ENCODE results near the gene GPR3.
"Not testable (repeated sequence)": the region's sequence is repeated elsewhere in the genome, so short reads cannot be mapped to it uniquely, and the experiment has no call there.

The GPR3 gene

DNA sequence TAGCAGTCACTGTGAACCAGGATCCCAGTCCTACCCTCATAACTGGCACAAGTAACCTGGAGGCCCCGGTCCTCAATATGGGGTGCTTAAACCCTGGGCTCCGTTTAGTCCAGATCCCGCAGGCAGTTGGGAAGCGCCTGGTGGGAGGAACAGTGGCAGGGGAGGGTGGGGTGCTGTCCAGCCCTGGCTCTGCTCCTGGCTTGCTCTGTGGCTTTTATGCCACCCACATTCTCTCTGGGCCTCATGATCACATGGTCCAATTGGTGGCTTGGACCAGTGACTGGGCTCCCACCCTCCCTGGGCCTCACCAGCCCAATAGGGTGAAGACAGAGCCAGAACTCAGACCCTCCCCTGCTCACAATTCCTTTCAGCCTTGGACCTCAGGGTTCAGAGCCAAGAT is 12.2 kb upstream of the GPR3 start:
- DNase-seq, result no peak

DNA sequence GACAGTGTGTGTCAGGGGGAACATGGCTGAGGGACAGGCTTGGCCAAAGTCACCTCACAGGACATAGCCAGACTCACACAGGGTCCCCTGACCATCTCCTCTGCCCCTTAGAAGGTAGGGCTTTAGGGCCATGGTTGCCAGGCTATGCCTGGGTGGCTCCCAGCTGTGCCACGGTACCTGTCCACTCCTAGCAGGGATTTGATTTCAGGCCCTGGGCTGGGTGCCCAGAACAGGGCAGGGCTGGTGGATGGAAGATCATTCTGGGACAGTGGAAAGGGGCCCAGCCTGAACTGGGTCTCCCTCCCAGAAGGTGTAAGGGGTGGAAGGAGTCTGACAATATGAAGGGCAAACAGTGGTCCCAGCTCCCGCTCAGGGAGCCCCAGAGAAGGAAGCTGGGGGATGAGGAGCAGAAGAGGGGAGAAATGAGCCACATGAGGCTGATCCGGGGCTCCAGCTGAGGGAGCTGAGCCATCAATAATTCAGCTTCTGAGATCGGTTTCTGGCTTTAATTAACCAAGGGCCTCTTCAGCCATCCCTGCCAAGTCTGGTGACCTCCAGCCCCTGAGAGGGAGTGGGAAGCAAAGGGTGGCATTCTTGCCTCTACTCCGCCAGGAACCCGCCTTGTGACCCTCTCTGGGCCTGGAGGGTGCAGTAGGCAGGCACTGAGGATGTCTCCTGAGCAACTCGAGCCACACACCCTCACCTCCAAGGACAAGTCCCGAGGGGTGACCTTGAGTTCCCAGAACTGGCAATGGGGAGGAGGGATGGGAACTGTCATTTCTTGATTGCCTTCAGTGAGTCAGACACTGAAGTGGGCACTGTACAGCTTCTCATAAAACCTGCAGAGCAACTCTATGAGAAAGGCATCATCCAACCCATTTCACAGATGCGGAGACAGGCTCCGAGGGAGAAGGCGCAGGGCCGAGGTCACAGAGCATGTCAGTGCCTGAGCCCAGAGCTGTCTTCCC is 11.4 kb upstream of the GPR3 start:
- no peak for DNase-seq

- DNase-seq, result no peak
These were observed 10.3 kb upstream of the GPR3 start for GRCh38 chr1:27381969-27382762.

GRCh38 chr1:27383039-27383605 is 9.3 kb upstream of the GPR3 start, which contains the start of gene CD164L2:
Gene CD164L2 (minus strand): TSS chr1:27383333. CDS start chr1:27383239, 94 bp downstream.
- peak; percentile 53 for DNase-seq

GRCh38 chr1:27383661-27384060 is 8.8 kb upstream of the GPR3 start:
- no peak for DNase-seq

DNA sequence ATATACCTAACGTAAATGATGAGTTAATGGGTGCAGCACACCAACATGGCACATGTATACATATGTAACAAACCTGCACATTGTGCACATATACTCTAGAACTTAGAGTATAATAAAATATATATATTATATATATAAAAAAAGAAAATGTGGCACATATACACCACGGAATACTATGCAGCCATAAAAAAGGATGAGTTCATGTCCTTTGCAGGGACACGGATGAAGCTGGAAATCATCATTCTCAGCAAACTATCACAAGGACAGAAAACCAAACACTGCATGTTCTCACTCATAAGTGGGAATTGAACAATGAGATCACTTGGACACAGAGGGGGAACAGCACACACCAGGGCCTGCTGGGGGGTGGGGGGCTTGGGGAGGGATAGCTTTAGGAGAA is 7.6 kb upstream of the GPR3 start:
- not testable (repeated sequence) for DNase-seq

DNA sequence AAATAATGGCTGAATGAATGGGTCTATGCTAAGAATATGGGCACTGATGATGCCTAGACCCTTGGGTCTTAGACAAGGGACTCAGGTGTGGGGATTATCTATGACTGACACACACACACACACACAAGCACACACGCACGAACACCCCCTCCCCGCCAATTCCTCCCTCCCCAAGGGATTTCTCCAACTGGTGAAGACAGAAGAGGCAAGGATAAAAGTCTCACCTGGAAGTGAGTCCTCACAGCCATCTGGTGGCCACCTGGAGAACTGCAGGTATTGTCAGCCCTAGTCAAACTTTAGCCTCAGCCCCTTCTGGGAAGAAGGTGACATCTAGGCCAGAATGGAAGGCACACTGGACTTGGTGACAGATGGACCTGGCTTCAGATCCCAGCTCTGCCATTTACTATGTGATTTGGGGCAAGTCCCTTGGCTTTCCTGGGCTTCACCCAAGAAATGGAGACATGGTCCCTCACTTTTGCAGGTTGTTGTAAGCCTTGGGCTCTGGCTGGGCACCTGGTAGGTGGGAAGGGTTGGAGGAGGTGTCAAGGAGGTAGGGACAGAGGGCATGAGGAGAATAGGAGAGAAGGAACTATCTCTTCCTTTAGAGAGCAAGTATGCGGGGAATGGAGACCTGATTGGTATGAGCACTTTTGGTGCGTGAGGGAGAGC is 4.0 kb upstream of the GPR3 start:
- peak; percentile 78 for DNase-seq

- no peak for DNase-seq
These were observed 819 bp upstream of the GPR3 start for GRCh38 chr1:27391511-27392095.

GRCh38 chr1:27392778-27393635 is 585 bp downstream of the GPR3 start:
- DNase-seq, result no peak

DNA sequence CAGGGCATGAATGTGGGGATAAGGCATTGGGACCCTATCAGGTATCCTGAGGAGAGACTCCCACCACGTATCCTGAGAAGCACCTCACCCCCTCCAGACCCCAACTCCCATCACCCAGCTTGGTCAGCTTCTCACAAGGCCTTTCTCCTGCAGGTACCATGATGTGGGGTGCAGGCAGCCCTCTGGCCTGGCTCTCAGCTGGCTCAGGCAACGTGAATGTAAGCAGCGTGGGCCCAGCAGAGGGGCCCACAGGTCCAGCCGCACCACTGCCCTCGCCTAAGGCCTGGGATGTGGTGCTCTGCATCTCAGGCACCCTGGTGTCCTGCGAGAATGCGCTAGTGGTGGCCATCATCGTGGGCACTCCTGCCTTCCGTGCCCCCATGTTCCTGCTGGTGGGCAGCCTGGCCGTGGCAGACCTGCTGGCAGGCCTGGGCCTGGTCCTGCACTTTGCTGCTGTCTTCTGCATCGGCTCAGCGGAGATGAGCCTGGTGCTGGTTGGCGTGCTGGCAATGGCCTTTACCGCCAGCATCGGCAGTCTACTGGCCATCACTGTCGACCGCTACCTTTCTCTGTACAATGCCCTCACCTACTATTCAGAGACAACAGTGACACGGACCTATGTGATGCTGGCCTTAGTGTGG is 1.3 kb downstream of the GPR3 start:
- DNase-seq, result no peak

- no peak for DNase-seq
These were observed 1.8 kb downstream of the GPR3 start for GRCh38 chr1:27394282-27394658.

- DNase-seq, result no peak
These were observed 2.5 kb downstream of the GPR3 start for GRCh38 chr1:27394925-27395324.

GRCh38 chr1:27395441-27396195 is 3.2 kb downstream of the GPR3 start:
- peak; percentile 83 for DNase-seq

DNA sequence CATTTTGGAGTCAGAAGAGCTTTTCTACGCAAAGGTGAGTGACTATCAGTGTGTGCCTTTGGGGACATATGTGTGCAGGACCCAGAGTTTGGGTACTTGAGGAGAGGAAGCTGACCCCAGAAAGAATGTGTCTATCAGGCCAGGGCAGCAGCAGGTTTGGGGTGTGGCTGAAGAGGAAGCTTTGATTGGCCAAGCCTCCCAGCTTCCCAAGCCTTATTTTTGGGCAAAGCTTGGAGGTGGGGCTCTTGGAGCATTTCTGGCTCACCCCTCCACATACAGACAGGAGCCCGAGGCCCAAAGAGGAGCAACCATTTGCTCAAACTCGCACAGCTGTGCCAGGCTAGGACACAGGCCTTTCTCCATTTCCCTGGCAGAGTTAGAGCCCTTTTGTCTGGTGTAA is 4.7 kb downstream of the GPR3 start:
- DNase-seq, result no peak

GRCh38 chr1:27397749-27398148 is 5.3 kb downstream of the GPR3 start:
- DNase-seq, result no peak

DNA sequence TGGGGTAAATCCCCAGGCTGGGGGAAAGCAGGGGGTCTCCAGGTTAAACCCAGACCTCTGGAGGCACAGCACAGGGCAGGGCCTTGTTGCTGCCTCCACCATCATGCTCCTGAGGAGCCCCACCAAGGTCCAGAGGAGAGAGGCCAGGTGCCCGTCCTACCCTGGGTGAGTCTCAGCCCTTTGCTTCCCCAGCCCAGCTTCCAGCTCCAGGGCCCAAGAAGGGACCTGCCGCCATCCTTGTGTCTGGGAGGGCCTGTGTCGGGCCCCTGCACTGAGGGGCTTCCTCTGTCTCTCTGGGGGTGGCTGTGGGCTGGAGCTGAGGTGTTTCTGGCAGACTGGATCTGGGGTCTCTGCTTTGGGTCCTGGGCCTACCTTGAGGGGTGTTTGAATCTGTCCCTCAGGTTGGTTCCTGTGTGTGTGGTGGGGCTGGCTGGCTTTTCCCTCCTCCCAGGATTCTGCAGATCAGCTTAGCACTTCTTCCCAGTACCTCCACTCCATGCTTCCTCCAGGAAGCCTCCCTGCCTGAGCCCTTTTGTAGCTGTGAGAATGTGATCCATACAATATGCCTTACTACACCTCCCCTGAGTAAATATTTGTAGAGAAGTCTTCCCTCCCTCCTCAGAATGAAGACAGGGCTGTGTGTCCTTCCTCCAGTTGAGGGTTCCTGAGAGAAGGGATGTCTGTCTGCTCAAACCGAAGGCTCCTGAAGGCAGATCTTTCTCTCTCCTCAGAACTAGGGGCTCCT is 6.2 kb downstream of the GPR3 start:
- no peak for DNase-seq

GRCh38 chr1:27399251-27400025 is 7.0 kb downstream of the GPR3 start:
- no peak for DNase-seq

DNA sequence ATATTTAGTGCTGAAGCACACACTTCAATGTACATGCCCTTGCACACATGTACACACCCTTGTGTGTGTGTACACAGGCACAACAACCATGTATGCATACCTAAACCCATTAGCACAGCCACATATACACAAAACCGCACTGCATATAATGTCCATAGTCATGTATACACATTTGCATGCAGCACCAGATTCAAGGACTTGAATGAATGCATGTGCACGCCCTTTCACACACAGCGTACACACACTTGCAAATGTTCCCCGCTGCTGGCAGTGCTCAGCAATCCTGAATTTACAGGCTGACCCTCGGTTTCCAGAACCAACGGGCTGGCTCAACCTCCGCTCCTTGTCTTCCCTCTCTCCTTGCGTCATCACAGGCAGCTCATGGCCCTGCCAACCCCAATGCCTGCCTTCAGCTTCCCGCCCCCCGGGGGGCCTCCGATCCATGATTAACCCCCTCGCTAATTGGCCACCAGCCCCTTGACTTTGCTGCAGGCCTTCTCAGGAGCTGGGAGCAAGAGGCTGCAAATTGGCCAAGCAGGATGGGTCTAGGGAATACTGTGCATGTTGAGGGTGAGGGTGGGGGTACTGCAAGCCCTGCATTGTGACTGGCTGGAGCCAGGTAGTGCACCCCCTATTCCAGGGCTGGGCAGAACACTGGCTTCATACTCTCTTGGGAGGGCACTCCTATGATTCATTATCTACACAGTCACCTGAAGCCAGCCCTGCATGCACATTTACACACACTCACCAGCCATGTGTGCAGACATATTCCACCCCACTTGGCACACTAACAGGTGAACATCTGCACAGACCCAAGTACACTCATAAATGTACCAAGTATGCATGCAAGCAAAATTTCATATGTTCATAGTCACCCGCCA is 7.9 kb downstream of the GPR3 start:
- DNase-seq, result no peak
